D721Med (cell line): ENCODE data around the gene IFIT1B.
"Not testable (repeated sequence)": the region's sequence is repeated elsewhere in the genome, so short reads cannot be mapped to it uniquely, and the experiment has no call there.

ENCODE experiments used
- DNase-seq: peaks from one replicate; pipeline ENCODE4 v3.0.0; 2011; ENCODE audit warnings: low spot score; ENCODE audit not compliant: insufficient read length
- FAIRE-seq: peaks from 2 replicates; lab custom pipeline; 2011; peaks lifted over from hg19 to GRCh38; lab: Jason Lieb, UNC
- TF ChIP-seq, protein P1 (sequence below): IDR thresholded peaks from 2 replicates; pipeline ENCODE4 v1.5.1; 2012; ENCODE audit warnings: mild to moderate bottlenecking, control low read depth; ENCODE audit not compliant: insufficient read depth; ENCODE audit errors: missing control alignments

Gene IFIT1B

DNA sequence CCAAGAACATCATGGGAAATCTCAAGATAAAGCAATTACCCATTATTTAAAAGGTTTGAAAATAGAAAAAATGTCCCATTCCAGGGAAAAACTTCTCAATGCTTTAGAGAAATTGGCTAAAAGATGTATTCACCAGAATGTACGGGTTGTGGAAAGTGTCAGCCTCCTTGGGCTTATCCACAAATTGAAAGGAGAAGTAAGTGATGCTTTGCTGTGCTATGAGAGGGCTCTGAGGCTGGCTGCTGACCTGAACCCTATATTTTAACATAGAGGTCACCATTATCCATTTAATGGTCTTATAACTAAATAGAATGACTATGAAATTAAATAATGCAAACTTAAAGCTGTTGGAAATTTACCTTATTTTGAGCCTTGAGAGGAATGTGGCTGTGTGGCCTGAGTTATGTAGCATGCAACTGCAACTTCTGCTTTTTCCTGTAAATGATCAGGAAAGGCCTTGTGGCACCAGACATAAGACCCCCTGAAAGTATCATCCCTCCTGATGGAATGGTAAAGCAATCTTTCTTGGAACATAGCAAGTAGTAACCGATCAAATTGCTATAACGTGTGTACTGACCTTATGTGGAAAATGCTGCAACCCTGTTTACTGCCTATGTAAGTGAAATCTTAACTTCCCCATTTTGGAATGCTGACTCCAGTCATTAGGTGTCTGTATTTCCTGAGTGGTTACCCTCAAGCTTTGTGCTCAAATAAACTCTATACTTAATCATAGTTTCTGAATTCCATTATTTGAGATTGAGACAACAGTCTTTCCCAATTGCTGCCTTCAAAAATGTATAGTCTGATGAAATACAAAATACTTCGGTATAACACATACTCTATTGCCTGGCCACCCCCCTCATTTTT lies 6.9 kb downstream of the IFIT1B start:
- DNase-seq (no peak), FAIRE-seq (no peak)
- TF ChIP-seq, protein P1, sequence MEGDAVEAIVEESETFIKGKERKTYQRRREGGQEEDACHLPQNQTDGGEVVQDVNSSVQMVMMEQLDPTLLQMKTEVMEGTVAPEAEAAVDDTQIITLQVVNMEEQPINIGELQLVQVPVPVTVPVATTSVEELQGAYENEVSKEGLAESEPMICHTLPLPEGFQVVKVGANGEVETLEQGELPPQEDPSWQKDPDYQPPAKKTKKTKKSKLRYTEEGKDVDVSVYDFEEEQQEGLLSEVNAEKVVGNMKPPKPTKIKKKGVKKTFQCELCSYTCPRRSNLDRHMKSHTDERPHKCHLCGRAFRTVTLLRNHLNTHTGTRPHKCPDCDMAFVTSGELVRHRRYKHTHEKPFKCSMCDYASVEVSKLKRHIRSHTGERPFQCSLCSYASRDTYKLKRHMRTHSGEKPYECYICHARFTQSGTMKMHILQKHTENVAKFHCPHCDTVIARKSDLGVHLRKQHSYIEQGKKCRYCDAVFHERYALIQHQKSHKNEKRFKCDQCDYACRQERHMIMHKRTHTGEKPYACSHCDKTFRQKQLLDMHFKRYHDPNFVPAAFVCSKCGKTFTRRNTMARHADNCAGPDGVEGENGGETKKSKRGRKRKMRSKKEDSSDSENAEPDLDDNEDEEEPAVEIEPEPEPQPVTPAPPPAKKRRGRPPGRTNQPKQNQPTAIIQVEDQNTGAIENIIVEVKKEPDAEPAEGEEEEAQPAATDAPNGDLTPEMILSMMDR: no peak

GRCh38 chr10:89388806-89389205 lies 10.9 kb downstream of the IFIT1B start:
- TF ChIP-seq, protein P1: no peak
- FAIRE-seq (no peak), DNase-seq (no peak)

GRCh38 chr10:89389254-89389653 lies 11.4 kb downstream of the IFIT1B start:
- DNase-seq (no peak), FAIRE-seq (no peak)
- TF ChIP-seq, protein P1: no peak

DNA sequence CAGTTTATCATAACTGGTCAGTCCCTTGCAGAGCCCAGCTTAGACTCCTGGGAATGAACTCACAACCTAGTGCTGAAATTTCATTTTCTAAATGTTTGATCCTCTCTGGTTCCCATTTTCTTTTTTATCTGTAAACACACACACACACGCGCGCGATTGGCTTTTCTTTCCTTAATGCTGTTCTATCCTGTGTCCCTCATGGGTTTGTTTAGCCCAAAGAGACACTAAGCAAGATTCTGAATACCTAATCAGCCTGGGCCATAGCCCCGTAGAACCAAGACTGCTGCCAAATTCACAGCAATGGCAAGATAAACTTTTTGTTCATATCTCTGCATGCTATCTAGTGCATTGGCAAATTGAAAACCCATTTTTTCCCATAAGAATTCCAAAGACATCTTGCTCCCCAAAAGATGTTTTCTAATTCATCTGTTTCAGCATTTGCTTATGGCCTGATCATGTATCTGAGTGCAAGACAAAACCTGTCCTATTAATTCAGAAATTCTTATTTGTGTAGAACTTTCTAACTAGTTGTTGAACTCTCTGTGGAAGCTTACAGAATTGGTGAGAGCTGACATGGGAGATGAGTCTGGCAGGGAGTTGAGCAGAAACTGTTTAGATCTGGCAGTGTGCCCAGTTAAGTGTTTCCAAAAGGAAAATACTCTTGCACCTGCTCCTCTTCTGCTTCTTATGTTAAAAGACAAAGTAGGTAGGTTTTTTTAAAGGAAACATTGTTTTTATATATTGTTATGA lies 12.8 kb downstream of the IFIT1B start:
- TF ChIP-seq, protein P1: no peak
- FAIRE-seq (no peak), DNase-seq (no peak)

DNA sequence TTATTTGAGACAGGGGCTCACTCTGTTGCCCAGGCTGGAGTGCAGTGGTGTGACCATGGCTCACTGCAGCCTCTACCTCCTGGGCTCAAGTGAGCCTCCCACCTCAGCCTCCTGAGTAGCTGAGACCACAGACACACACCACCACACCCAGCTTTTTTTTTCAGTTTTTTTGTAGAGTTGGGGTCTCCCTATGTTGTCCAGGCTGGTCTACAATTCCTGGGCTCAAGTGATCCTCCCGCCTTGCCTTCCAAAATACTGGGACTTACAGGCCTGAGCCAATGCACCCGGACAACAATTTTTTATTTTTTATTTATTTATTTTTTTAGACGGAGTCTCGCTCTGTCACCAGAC lies 13.3 kb downstream of the IFIT1B start:
- not testable (repeated sequence) for FAIRE-seq, DNase-seq

DNA sequence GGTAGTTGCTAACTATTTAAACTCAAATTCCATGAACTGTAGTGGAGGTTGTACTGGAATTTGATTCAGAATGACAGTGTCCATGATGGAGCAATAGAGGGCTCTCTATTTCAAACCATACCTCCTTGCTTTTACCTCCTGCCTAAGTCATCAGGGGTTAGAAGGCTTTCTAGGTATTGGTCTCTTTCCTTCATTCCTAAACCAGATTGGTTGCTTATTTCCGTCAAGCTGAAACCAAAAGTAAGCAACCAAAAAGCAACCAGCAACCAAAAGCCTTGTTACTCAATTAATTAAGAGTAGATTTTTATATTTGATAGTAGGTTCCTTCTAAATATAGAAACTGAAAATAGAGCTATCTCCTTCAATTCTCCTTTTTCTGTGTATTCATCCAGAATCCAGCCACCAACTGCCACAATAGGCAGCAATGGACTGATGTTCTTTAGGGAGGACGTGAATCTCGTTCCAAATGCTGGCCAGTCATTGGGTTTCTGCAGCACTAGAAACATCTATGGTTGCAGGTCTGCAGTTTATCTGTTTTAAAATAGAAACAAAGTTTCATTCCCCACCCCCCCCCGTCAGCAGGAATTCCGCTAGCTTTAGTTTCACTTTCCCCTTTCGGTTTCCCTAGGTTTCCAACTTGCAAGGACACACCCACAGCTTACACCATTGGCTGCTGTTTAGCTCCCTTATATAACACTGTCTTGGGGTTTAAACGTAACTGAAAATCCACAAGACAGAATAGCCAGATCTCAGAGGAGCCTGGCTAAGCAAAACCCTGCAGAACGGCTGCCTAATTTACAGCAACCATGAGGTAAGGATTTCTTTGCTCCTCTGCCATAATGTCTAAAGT lies 14.3 kb downstream of the IFIT1B start, which contains the start of gene IFIT1:
Gene IFIT1, plus strand, starts transcription at position 717 of the 850 bp plus-strand sequence. Its CDS starts 90 bp downstream, at position 807.
- DNase-seq (no peak), FAIRE-seq (no peak)
- TF ChIP-seq, protein P1: no peak

- DNase-seq: no peak
- TF ChIP-seq, protein P1: no peak
- FAIRE-seq: no peak
Measured at GRCh38 chr10:89392974-89393373, 15.1 kb downstream of the IFIT1B start.
